Gastroesophageal sphincter (tissue), 4 donors: ENCODE measurements around the gene EVI2A. TPM values are rescaled to one million over a fixed set of nuclear protein-coding genes. Genes with fewer than 3 reads are reported as not detected.

Experiments
- ATAC-seq: fragments of 150-250 bp; one replicate; pipeline ENCODE4 v1.9.1; 2016; ENCODE audit warnings: mild to moderate bottlenecking, moderate library complexity
- H3K27ac ChIP-seq, 4 donors: fragments of 200-600 bp; sonication (generic) in 3 of 4; 1 replicate in 3 of 4; 2 replicates in 1 of 4; pipeline ENCODE4 v1.5.1; 2016 to 2019
- H3K27me3 ChIP-seq: fragments of 200-600 bp; sonication (generic); one replicate; pipeline ENCODE4 v1.5.1; 2019
- H3K36me3 ChIP-seq, 2 donors: fragments of 200-600 bp; sonication (generic); one replicate each; pipeline ENCODE4 v1.5.1; 2019; ENCODE audit warnings: control low read depth in 1 of 2
- H3K4me1 ChIP-seq, 3 donors: fragments of 200-600 bp; sonication (generic); 1 replicate in 2 of 3; 2 replicates in 1 of 3; pipeline ENCODE4 v1.5.1; 2016 to 2019; ENCODE audit warnings: control low read depth in 2 of 3
- H3K4me3 ChIP-seq, 2 donors: fragments of 200-600 bp; sonication (generic); one replicate each; pipeline ENCODE4 v1.5.1; 2019; ENCODE audit warnings: mild to moderate bottlenecking in 1 of 2, moderate library complexity in 1 of 2
- H3K9me3 ChIP-seq, 3 donors: fragments of 200-600 bp; sonication (generic); one replicate each; pipeline ENCODE4 v1.5.1; 2017 to 2019; ENCODE audit warnings: control low read depth in 2 of 3
- EP300 ChIP-seq: sonication (generic); formaldehyde crosslinking; IDR thresholded peaks from one replicate; pipeline ENCODE4 v1.6.1; 2017; ENCODE audit warnings: antibody characterized with exemption, mild to moderate bottlenecking
- POLR2A ChIP-seq, 2 donors: fragments of 450-650 bp; IDR thresholded peaks; one replicate each; pipeline ENCODE4 v1.6.1; 2017; ENCODE audit warnings: antibody characterized with exemption in 2 of 2, mild to moderate bottlenecking in 2 of 2, moderate library complexity in 1 of 2
- POLR2AphosphoS5 ChIP-seq: sonication (generic); formaldehyde crosslinking; IDR thresholded peaks from one replicate; pipeline ENCODE4 v1.6.1; 2017; ENCODE audit warnings: antibody characterized with exemption
- WGBS, 2 donors: methylation state at CpG; one replicate each; pipeline ENCODE4 v1.1.5; 2018; ENCODE audit warnings: low coverage in 1 of 2; 5-methylcytosine and 5-hydroxymethylcytosine counted together
- total RNA-seq, 4 donors: library from RNA; depleted of rRNA; stranded (reverse); fragments of >200 nt; gene quantifications; one replicate each; pipeline ENCODE4 v1.1.0, GENCODE V29; 2016
- TF ChIP-seq, protein P1 (sequence below), 4 experiments: fragments of 200-600 bp in 2 of 4; fragments of 450-650 bp in 2 of 4; sonication (generic) in 1 of 4; IDR thresholded peaks; one replicate each; pipeline ENCODE4 v1.5.1; 2017 to 2019; ENCODE audit warnings: antibody characterized with exemption in 4 of 4, mild to moderate bottlenecking in 2 of 4, moderate library complexity in 2 of 4

Gene EVI2A, protein sequence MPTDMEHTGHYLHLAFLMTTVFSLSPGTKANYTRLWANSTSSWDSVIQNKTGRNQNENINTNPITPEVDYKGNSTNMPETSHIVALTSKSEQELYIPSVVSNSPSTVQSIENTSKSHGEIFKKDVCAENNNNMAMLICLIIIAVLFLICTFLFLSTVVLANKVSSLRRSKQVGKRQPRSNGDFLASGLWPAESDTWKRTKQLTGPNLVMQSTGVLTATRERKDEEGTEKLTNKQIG
- 10 to 100 TPM in 1 of 4 donors, 1 to 10 TPM in 2, under 1 TPM in 1; 0.31 to 13.6 (median 5.3) TPM for total RNA-seq

DNA sequence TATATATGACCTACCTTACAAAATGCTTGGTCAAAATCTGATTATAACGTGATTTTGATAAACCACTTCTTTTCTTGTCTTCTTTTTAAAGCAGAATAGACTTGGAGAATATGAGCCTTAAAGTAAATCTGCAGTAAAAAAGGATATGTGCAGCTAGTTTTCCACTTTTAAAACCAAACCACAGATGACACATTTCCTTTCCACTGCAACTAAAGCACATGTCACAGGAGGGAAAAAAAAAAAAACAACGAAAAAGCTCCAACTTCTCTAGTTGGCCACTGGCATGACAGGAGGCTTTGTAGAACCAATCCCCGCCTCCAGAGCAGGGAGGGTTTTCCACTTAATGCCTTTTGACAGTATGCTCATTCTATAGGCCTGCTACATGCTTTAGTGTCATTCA lies at the start of gene EVI2A:
EVI2A (minus strand) TSS at position 142 of the 400 bp plus-strand sequence. CDS start 2,609 bp downstream, outside the sequence.
- Histone ChIP-seq H3K27ac (peak within 1 kb of the TSS in 2 of 4 donors; percentile 3 to 8), H3K4me3 (peak within 1 kb of the TSS in 1 of 2 donors; percentile 7), H3K4me1 (no peaks in the 10 kb centered on the region), H3K9me3 (no peaks in the 10 kb centered on the region), H3K27me3 (no peaks in the 10 kb centered on the region), H3K36me3 (peaks cover 0 to 10% of the 10 kb centered on the region in 2 donors)
- 56 to 72% methylated on average over 3 of the region's 3 CpGs for WGBS, 2 donors
- TF ChIP-seq POLR2AphosphoS5 (no peak), POLR2A (IDR thresholded peaks at IDR 0.05) (no peak), EP300 (no peak)
- TF ChIP-seq, protein P1, sequence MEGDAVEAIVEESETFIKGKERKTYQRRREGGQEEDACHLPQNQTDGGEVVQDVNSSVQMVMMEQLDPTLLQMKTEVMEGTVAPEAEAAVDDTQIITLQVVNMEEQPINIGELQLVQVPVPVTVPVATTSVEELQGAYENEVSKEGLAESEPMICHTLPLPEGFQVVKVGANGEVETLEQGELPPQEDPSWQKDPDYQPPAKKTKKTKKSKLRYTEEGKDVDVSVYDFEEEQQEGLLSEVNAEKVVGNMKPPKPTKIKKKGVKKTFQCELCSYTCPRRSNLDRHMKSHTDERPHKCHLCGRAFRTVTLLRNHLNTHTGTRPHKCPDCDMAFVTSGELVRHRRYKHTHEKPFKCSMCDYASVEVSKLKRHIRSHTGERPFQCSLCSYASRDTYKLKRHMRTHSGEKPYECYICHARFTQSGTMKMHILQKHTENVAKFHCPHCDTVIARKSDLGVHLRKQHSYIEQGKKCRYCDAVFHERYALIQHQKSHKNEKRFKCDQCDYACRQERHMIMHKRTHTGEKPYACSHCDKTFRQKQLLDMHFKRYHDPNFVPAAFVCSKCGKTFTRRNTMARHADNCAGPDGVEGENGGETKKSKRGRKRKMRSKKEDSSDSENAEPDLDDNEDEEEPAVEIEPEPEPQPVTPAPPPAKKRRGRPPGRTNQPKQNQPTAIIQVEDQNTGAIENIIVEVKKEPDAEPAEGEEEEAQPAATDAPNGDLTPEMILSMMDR (IDR thresholded peaks at IDR 0.05) = no peak
- no peak for ATAC-seq

DNA sequence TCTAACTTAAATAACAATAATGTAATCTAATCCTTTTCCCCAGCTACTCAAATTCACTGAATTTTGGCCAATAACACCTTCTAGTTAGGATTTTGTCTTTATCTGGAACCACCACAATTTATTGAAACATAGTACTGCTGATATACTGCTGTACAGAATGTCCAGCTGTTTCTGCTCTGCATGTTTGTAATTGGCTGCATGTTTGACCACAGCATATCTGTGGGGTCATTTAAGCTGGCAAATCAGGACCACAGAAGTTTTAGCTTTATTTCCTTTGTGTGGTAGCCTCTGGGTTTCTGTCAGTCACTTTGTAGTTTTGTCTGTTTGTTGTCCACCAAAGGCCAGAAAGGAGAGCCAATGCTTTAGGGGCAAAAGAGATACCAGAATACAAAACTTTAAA lies 47.8 kb upstream of the EVI2A start:
- H3K27ac ChIP-seq = no peak overlapping the region
- no peaks in the 10 kb centered on the region for H3K4me1 ChIP-seq
- no peaks in the 10 kb centered on the region for H3K27me3 ChIP-seq
- ATAC-seq = no peak
- peaks cover 0 to 49% of the 10 kb centered on the region in 2 donors for H3K36me3 ChIP-seq
- TF ChIP-seq, protein P1 (IDR thresholded peaks at IDR 0.05) = no peak
- no peaks in the 10 kb centered on the region for H3K9me3 ChIP-seq
- no peak overlapping the region for H3K4me3 ChIP-seq

DNA sequence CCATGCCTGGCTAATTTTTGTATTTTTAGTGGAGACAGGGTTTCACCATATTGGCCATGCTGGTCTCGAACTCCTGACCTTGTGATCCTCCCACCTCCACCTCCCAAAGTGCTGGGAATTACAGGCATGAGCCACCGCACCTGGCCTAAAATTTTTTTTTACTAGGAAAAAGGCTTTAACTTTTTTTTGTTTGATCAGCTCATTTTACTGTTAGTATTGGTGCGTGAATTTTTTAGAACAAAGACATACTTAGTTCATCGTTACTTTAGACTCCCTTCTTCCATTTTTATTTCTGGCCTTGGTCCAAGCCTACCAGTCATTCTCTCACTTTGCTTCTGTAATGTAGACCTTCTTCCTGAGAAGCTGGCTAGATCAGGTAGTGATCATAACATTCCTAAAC lies 44.7 kb upstream of the EVI2A start:
- 98 to 100% methylated on average over 2 to 4 of the region's 4 CpGs for WGBS, 2 donors
- no peak for TF ChIP-seq POLR2A (IDR thresholded peaks at IDR 0.05)
- TF ChIP-seq, protein P1 (IDR thresholded peaks at IDR 0.05) = no peak
- no peak for TF ChIP-seq EP300
- TF ChIP-seq POLR2AphosphoS5 = no peak
- peaks cover 0 to 63% of the 10 kb centered on the region in 2 donors for H3K36me3 ChIP-seq

DNA sequence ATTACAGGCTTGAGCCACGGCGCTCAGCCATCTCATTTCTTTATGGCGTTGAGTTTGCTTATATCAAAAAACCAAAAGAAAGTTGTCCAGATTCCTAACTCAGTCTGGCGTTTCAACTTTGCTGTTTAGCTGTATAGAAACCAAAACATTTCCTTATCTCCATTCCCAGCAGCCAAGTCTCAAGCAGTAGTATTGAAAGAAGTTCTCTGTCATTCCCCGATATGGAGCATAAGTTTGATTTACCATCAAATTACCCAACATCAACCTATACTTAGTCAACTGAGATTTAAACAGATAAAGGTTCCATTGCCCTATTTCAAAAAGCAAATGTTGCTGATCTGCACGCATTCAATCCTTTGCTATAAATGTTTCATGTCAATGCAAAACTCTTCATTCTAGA lies 42.6 kb upstream of the EVI2A start:
- Histone ChIP-seq H3K9me3 (no peaks in the 10 kb centered on the region), H3K27me3 (no peaks in the 10 kb centered on the region), H3K4me1 (no peaks in the 10 kb centered on the region), H3K27ac (no peak overlapping the region), H3K4me3 (no peak overlapping the region), H3K36me3 (peaks cover 0 to 79% of the 10 kb centered on the region in 2 donors)
- no peak for TF ChIP-seq POLR2A (IDR thresholded peaks at IDR 0.05)
- WGBS, 2 donors = 84 to 100% methylated on average over 6 of the region's 6 CpGs
- no peak for ATAC-seq

More for the DNA sequence above, 44.7 kb upstream of the EVI2A start:
- Histone ChIP-seq H3K27me3 (no peaks in the 10 kb centered on the region), H3K9me3 (no peaks in the 10 kb centered on the region), H3K27ac (no peak overlapping the region), H3K4me1 (no peaks in the 10 kb centered on the region), H3K4me3 (no peak overlapping the region)
- no peak for ATAC-seq

DNA sequence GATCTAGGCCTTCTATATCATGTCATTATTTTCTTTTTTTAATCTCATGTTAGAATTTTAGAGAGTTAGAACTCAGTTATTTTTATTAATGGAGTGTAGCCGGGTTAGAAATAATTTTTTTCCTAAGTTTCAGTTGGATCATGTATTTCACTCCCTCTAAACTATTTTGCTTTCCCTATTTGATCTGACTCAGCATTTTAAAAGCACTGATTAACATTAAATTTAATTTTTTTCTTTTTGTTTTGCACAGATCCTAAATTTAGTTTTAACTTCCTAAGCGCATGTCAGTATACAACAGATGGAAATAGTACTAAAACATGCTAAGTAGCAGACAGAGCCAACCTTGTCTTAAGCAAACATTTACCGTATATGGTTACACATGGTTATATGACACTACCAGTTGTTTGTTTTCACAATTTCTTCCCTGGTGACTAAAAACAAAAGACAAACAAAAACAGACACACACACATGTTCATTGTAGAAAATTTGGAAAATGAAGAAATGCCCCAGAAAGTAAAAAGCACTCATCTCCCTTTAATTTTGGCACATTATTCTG lies 36.5 kb upstream of the EVI2A start:
- Histone ChIP-seq H3K36me3 (peaks cover 0 to 79% of the 10 kb centered on the region in 2 donors), H3K4me1 (no peaks in the 10 kb centered on the region), H3K27ac (no peak overlapping the region), H3K4me3 (no peak overlapping the region), H3K9me3 (no peaks in the 10 kb centered on the region), H3K27me3 (no peaks in the 10 kb centered on the region)
- no peak for ATAC-seq
- WGBS, 2 donors = 66 to 75% methylated on average over 3 of the region's 3 CpGs
- no peak for TF ChIP-seq POLR2AphosphoS5
- no peak for TF ChIP-seq POLR2A (IDR thresholded peaks at IDR 0.05)
- TF ChIP-seq EP300 = no peak
- TF ChIP-seq, protein P1 (IDR thresholded peaks at IDR 0.05) = no peak
